Activated T-helper 2 cell treated with anti-CD3 and anti-CD28 coated beads, Interferon-gamma antibody, Interleukin-2, Interleukin-4, amounts not matched to agents 10 μg/mL and 5 μg/mL and 100 μg/mL, durations not matched to agents 14 hours and 24 hours and 36 hours (primary cell): ENCODE results near the gene SORL1. TPM values are rescaled to one million over a fixed set of nuclear protein-coding genes. Genes with fewer than 3 reads are reported as not detected.
"Not testable (repeated sequence)": the region's sequence is repeated elsewhere in the genome, so short reads cannot be mapped to it uniquely, and the experiment has no call there.

Experiments used
- DNase-seq: peaks from one replicate; pipeline ENCODE4 v3.0.0; 2021; ENCODE audit warnings: low spot score
- H3K27ac Mint-ChIP-seq: one replicate; pipeline ENCODE4 v1.8.0; 2021; ENCODE audit warnings: mixed read lengths
- H3K27me3 Mint-ChIP-seq: one replicate; pipeline ENCODE4 v1.8.0; 2021; ENCODE audit warnings: low read depth, mixed read lengths
- H3K36me3 Mint-ChIP-seq: one replicate; pipeline ENCODE4 v1.8.0; 2021; ENCODE audit warnings: low read depth, mixed read lengths
- H3K4me1 Mint-ChIP-seq: one replicate; pipeline ENCODE4 v1.8.0; 2021; ENCODE audit warnings: low read depth, mixed read lengths
- H3K4me3 Mint-ChIP-seq: one replicate; pipeline ENCODE4 v1.8.0; 2021; ENCODE audit warnings: low read depth, mild to moderate bottlenecking, moderate library complexity, mixed read lengths
- H3K9me3 Mint-ChIP-seq: one replicate; pipeline ENCODE4 v1.8.0; 2021; ENCODE audit warnings: mixed read lengths
- intact Hi-C: fragments of 100-400 bp; cut with micrococcal nuclease; formaldehyde crosslinking; loops from one replicate; pipeline ENCODE4 v1.15.1; 2023
- total RNA-seq: library from RNA; stranded (reverse); gene quantifications from 2 replicates; pipeline ENCODE4 v1.2.3, GENCODE V29; 2022

Gene SORL1
- total RNA-seq, 1 donor from 2014 or later, result 20.2 TPM

- Mint-ChIP-seq H3K9me3 (no peaks in the 10 kb centered on the region), H3K27ac (no peak overlapping the region), H3K27me3 (no peaks in the 10 kb centered on the region), H3K4me1 (no peaks in the 10 kb centered on the region), H3K36me3 (peaks cover 5% of the 10 kb centered on the region), H3K4me3 (no peak overlapping the region)
- intact Hi-C loops, result no loop called here
- DNase-seq, result no peak
Measured at GRCh38 chr11:121636800-121637176, 184.7 kb downstream of the SORL1 start.

- H3K4me1 Mint-ChIP-seq, H3K27ac Mint-ChIP-seq, H3K4me3 Mint-ChIP-seq, DNase-seq, H3K36me3 Mint-ChIP-seq, H3K27me3 Mint-ChIP-seq, H3K9me3 Mint-ChIP-seq, intact Hi-C loops: not testable (repeated sequence)
Measured at GRCh38 chr11:121637587-121637986, 185.5 kb downstream of the SORL1 start.

GRCh38 chr11:121643479-121644186, 191.5 kb downstream of the SORL1 start:
- no peaks in the 10 kb centered on the region for H3K9me3 Mint-ChIP-seq
- intact Hi-C loops, result no loop called here
- H3K27ac Mint-ChIP-seq, result no peak overlapping the region
- H3K4me1 Mint-ChIP-seq, result no peaks in the 10 kb centered on the region
- peaks cover 11% of the 10 kb centered on the region for H3K27me3 Mint-ChIP-seq
- H3K4me3 Mint-ChIP-seq, result no peak overlapping the region
- no peak for DNase-seq
- no peaks in the 10 kb centered on the region for H3K36me3 Mint-ChIP-seq

- DNase-seq, result no peak
- H3K36me3 Mint-ChIP-seq, result no peaks in the 10 kb centered on the region
- intact Hi-C loops, result no loop called here
- no peak overlapping the region for H3K27ac Mint-ChIP-seq
- H3K4me3 Mint-ChIP-seq, result no peak overlapping the region
- H3K27me3 Mint-ChIP-seq, result peaks cover 12% of the 10 kb centered on the region
- no peaks in the 10 kb centered on the region for H3K4me1 Mint-ChIP-seq
- H3K9me3 Mint-ChIP-seq, result no peaks in the 10 kb centered on the region
Measured at GRCh38 chr11:121644187-121644512, 192.0 kb downstream of the SORL1 start.

- Mint-ChIP-seq H3K9me3 (no peaks in the 10 kb centered on the region), H3K36me3 (no peaks in the 10 kb centered on the region), H3K27ac (no peak overlapping the region), H3K27me3 (peaks cover 12% of the 10 kb centered on the region), H3K4me1 (peaks cover 5% of the 10 kb centered on the region), H3K4me3 (no peak overlapping the region)
- DNase-seq, result no peak
- intact Hi-C loops, result no loop called here
Measured at GRCh38 chr11:121645001-121645400, 192.9 kb downstream of the SORL1 start.

- H3K36me3 Mint-ChIP-seq, result no peaks in the 10 kb centered on the region
- no peak overlapping the region for H3K27ac Mint-ChIP-seq
- peaks cover 12% of the 10 kb centered on the region for H3K27me3 Mint-ChIP-seq
- intact Hi-C loops, result no loop called here
- H3K9me3 Mint-ChIP-seq, result no peaks in the 10 kb centered on the region
- no peak for DNase-seq
- H3K4me3 Mint-ChIP-seq, result no peak overlapping the region
- H3K4me1 Mint-ChIP-seq, result peaks cover 11% of the 10 kb centered on the region
Measured at GRCh38 chr11:121645596-121645995, 193.5 kb downstream of the SORL1 start.

GRCh38 chr11:121648306-121648705, 196.2 kb downstream of the SORL1 start:
- Mint-ChIP-seq H3K27me3 (peaks cover 21% of the 10 kb centered on the region), H3K27ac (no peak overlapping the region), H3K4me3 (no peak overlapping the region), H3K36me3 (no peaks in the 10 kb centered on the region), H3K9me3 (no peaks in the 10 kb centered on the region), H3K4me1 (peaks cover 20% of the 10 kb centered on the region)
- no peak for DNase-seq
- intact Hi-C loops, result no loop called here

GRCh38 chr11:121649798-121650197, 197.7 kb downstream of the SORL1 start:
- Mint-ChIP-seq H3K27ac (no peak overlapping the region), H3K27me3 (peaks cover 32% of the 10 kb centered on the region), H3K4me1 (peaks cover 20% of the 10 kb centered on the region), H3K9me3 (no peaks in the 10 kb centered on the region), H3K4me3 (no peak overlapping the region), H3K36me3 (no peaks in the 10 kb centered on the region)
- intact Hi-C loops, result loop anchor here (1.0 to 5.0 kb wide), 2 partner anchors 411 to 812 kb away; no protein-coding TSS in a partner anchor
- no peak for DNase-seq

- Mint-ChIP-seq H3K4me3 (peak overlapping the region; percentile 30), H3K36me3 (no peaks in the 10 kb centered on the region), H3K27me3 (peaks cover 37% of the 10 kb centered on the region), H3K27ac (no peak overlapping the region), H3K4me1 (peaks cover 24% of the 10 kb centered on the region), H3K9me3 (no peaks in the 10 kb centered on the region)
- DNase-seq, result peak; percentile 12
- intact Hi-C loops, result loop anchor here (1.0 to 5.0 kb wide), 2 partner anchors 412 to 813 kb away; no protein-coding TSS in a partner anchor
Measured at GRCh38 chr11:121650351-121651256, 198.5 kb downstream of the SORL1 start.

- no peak overlapping the region for H3K27ac Mint-ChIP-seq
- H3K36me3 Mint-ChIP-seq, result no peaks in the 10 kb centered on the region
- peaks cover 37% of the 10 kb centered on the region for H3K27me3 Mint-ChIP-seq
- H3K4me1 Mint-ChIP-seq, result peaks cover 28% of the 10 kb centered on the region
- H3K9me3 Mint-ChIP-seq, result no peaks in the 10 kb centered on the region
- DNase-seq, result no peak
- no peak overlapping the region for H3K4me3 Mint-ChIP-seq
- intact Hi-C loops, result loop anchor here (5.0 kb wide), 1 partner anchor 814 kb away; no protein-coding TSS in a partner anchor
Measured at GRCh38 chr11:121651257-121651605, 199.1 kb downstream of the SORL1 start.

- intact Hi-C loops, result loop anchor here (5.0 kb wide), 1 partner anchor 816 kb away; no protein-coding TSS in a partner anchor
- no peak overlapping the region for H3K4me3 Mint-ChIP-seq
- H3K27me3 Mint-ChIP-seq, result peaks cover 32% of the 10 kb centered on the region
- H3K36me3 Mint-ChIP-seq, result no peaks in the 10 kb centered on the region
- H3K27ac Mint-ChIP-seq, result no peak overlapping the region
- H3K4me1 Mint-ChIP-seq, result peaks cover 28% of the 10 kb centered on the region
- H3K9me3 Mint-ChIP-seq, result no peaks in the 10 kb centered on the region
- DNase-seq, result no peak
Measured at GRCh38 chr11:121652971-121653370, 200.9 kb downstream of the SORL1 start.

GRCh38 chr11:121654259-121654842, 202.2 kb downstream of the SORL1 start:
- H3K4me1 Mint-ChIP-seq, result peaks cover 28% of the 10 kb centered on the region
- DNase-seq, result no peak
- no peaks in the 10 kb centered on the region for H3K9me3 Mint-ChIP-seq
- no peaks in the 10 kb centered on the region for H3K36me3 Mint-ChIP-seq
- intact Hi-C loops, result loop anchor here (5.0 kb wide), 1 partner anchor 817 kb away; no protein-coding TSS in a partner anchor
- H3K27me3 Mint-ChIP-seq, result peaks cover 27% of the 10 kb centered on the region
- H3K4me3 Mint-ChIP-seq, result no peak overlapping the region
- no peak overlapping the region for H3K27ac Mint-ChIP-seq
